ENCODE results near the gene CAPN9.

- TF ChIP-seq CTCF (IDR thresholded peaks at IDR 0.05; ENCODE audit: low read depth, low read length, poor library complexity, severe bottlenecking): no peak
- TF ChIP-seq EZH2phosphoT487 (IDR thresholded peaks at IDR 0.05; ENCODE audit: borderline replicate concordance, low read length): no peak
Observed at GRCh38 chr1:230728710-230729392, 18.3 kb upstream of the CAPN9 start.
